K562 (cell line): Measurements from ENCODE around the gene SYNCRIP.

Experiments used
- CAMTA2 ChIP-seq: fragments of 250-450 bp; sonication (Bioruptor Pico); conservative IDR thresholded peaks from 2 replicates; pipeline ENCODE4 v1.5.1; 2022
- POLR3A ChIP-seq: IDR thresholded peaks from 2 replicates; pipeline ENCODE4 v1.6.1; 2011; ENCODE audit warnings: borderline replicate concordance, mild to moderate bottlenecking, moderate library complexity; ENCODE audit not compliant: insufficient read length, insufficient read depth; ENCODE audit errors: extremely low read depth
- POU5F1 ChIP-seq: fragments of 150-350 bp; IDR thresholded peaks from 2 replicates; pipeline ENCODE4 v1.6.1; 2014; ENCODE audit warnings: borderline replicate concordance, low read length, low read depth, mild to moderate bottlenecking; ENCODE audit not compliant: partially characterized antibody
- SMC3 ChIP-seq: conservative IDR thresholded peaks from 2 replicates; pipeline ENCODE4 v1.6.1; 2011; ENCODE audit warnings: low read depth, low read length, improper control_type of control experiment; ENCODE audit not compliant: insufficient read depth
- USF2 ChIP-seq: sonication (generic); formaldehyde crosslinking; IDR thresholded peaks from 2 replicates; pipeline ENCODE4 v1.5.0; 2020; ENCODE audit warnings: missing genetic modification reagents

GRCh38 chr6:85643537-85644278, 1.0 kb upstream of the SYNCRIP start:
- 0 out of 2 replicates have a peak, but pooled peaks have one; percentile 6 for TF ChIP-seq CAMTA2 (CRISPR knock-in tag)
- no peak for TF ChIP-seq POLR3A
- peak; percentile 83 for TF ChIP-seq USF2 (CRISPR knock-in tag)
- no peak for TF ChIP-seq POU5F1
- no peak for TF ChIP-seq SMC3
